HG02885 (cell line): Measurements from ENCODE around the gene ARID4B.
"Not testable (repeated sequence)": the region's sequence is repeated elsewhere in the genome, so short reads cannot be mapped to it uniquely, and the experiment has no call there.

Experiments used
- ATAC-seq: cut with Tn5 transposase; IDR thresholded peaks from one replicate; pipeline ENCODE4 v1.9.1; 2021; ENCODE audit warnings: mild to moderate bottlenecking; ENCODE audit not compliant: unreplicated experiment, poor library complexity

ARID4B gene

GRCh38 chr1:235240960-235241359 is 87.0 kb downstream of the ARID4B start:
- no peak for ATAC-seq

GRCh38 chr1:235239851-235240250 is 88.1 kb downstream of the ARID4B start:
- ATAC-seq, result no peak

- no peak for ATAC-seq
Observed at GRCh38 chr1:235238558-235238957, 89.4 kb downstream of the ARID4B start.

GRCh38 chr1:235236128-235236527 is 91.9 kb downstream of the ARID4B start:
- no peak for ATAC-seq

GRCh38 chr1:235229868-235230267 is 98.1 kb downstream of the ARID4B start:
- ATAC-seq, result no peak

GRCh38 chr1:235227414-235227813 is 100.6 kb downstream of the ARID4B start:
- ATAC-seq, result no peak

GRCh38 chr1:235226933-235227332 is 101.0 kb downstream of the ARID4B start:
- ATAC-seq, result no peak

GRCh38 chr1:235225299-235225698 is 102.7 kb downstream of the ARID4B start:
- ATAC-seq, result no peak

GRCh38 chr1:235221653-235222375 is 106.2 kb downstream of the ARID4B start:
- ATAC-seq, result no peak

- no peak for ATAC-seq
Observed at GRCh38 chr1:235215453-235215852, 112.5 kb downstream of the ARID4B start.

GRCh38 chr1:235214962-235215361 is 113.0 kb downstream of the ARID4B start:
- ATAC-seq, result not testable (repeated sequence)

- ATAC-seq, result no peak
Observed at GRCh38 chr1:235213752-235214151, 114.2 kb downstream of the ARID4B start.

GRCh38 chr1:235211517-235211916 is 116.5 kb downstream of the ARID4B start:
- ATAC-seq, result no peak

GRCh38 chr1:235207209-235207565 is 120.8 kb downstream of the ARID4B start:
- no peak for ATAC-seq

- no peak for ATAC-seq
Observed at GRCh38 chr1:235206533-235207208, 121.3 kb downstream of the ARID4B start.

GRCh38 chr1:235205687-235206086 is 122.3 kb downstream of the ARID4B start:
- ATAC-seq, result no peak

GRCh38 chr1:235203428-235203827 is 124.6 kb downstream of the ARID4B start:
- ATAC-seq, result no peak

- ATAC-seq, result not testable (repeated sequence)
Observed at GRCh38 chr1:235202447-235202846, 125.5 kb downstream of the ARID4B start.

GRCh38 chr1:235199441-235199840 is 128.5 kb downstream of the ARID4B start:
- ATAC-seq, result no peak

GRCh38 chr1:235190431-235190830 is 137.5 kb downstream of the ARID4B start:
- ATAC-seq, result no peak

GRCh38 chr1:235187316-235187715 is 140.7 kb downstream of the ARID4B start:
- no peak for ATAC-seq
